Stimulated activated CD4-positive, alpha-beta T cell treated with anti-CD3 and anti-CD28 coated beads, Interleukin-4, amount 100 ng/mL, for 1 hour (primary cell): ENCODE measurements around the gene EPOP.
"Not testable (repeated sequence)": the region's sequence is repeated elsewhere in the genome, so short reads cannot be mapped to it uniquely, and the experiment has no call there.

ENCODE experiments used
- DNase-seq: peaks from one replicate; pipeline ENCODE4 v3.0.0-alpha.2; 2020

Gene EPOP

DNA sequence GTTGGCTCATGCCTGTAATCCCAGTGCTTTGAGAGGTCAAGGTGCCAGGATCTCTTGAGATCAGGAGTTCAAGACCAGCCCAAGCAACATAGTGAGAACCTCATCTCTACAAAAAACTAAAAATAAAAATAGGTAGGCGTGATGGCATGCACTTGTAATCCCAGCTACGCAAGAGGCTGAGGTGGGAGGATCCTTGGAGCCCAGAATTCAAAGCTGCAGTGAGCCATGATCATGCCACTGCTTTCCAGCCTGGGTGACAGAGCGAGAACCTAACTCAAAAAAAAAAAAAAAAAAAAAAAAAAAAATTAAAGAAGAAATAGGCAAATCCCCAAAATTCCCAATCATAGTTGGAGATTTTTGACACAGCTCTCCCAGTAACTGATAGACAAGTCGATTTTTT lies 36.8 kb downstream of the EPOP start:
- no peak for DNase-seq

DNA sequence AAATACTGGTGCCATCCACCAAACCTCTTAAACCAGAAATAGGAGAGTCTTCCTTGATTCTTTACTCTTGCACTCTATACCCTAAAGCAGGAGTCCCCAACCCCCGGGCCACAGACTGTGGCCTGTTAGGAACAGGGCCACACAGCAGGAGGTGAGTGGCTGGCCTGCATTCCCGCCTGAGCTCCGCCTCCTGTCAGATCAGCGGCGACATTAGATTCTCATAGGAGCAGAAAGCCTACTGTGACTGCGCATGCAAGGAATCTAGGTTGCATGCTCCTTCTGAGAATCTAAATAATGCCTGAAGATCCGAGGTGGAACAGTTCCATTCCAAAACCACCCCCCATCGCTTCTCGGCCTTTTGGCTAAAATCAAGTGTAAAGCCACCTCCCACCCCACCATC lies 38.7 kb downstream of the EPOP start:
- no peak for DNase-seq

DNA sequence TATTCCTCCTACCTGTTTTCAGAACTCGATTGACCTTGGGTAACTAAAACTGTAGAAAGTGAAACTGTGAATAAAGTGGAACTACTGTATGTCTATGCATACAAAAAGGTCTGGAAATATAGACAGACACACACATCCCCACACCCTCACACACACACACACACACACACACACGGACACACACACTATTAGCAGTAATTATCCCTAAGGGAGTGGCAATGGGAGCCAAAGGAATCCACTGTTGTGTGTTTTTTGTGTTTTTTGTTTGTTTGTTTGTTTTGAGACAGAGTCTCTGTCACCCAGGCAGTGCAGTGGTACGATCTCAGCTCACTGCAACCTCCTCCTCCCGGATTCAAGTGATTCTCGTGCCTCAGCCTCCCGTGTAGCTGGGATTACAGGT lies 42.4 kb downstream of the EPOP start:
- DNase-seq = no peak

DNA sequence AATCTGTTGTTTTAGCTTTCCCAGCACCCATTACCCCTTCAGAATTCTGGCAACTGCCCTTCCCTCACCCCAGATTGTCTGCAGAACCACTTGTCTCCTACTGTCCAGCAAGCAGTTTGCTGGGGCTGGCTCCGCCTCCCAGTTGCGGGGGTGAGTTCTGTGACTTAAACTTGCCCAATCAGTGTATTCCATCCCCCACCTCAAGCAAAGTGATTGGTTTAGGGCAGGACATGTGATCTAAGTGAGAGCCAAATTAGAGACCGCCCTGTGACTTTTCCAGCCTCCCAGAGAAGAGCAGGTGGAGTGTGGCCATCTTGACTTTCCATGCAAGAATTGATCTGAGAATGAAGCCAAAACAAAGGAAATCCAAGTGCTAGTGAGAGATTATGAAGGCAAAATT lies 46.3 kb downstream of the EPOP start:
- DNase-seq = no peak

DNA sequence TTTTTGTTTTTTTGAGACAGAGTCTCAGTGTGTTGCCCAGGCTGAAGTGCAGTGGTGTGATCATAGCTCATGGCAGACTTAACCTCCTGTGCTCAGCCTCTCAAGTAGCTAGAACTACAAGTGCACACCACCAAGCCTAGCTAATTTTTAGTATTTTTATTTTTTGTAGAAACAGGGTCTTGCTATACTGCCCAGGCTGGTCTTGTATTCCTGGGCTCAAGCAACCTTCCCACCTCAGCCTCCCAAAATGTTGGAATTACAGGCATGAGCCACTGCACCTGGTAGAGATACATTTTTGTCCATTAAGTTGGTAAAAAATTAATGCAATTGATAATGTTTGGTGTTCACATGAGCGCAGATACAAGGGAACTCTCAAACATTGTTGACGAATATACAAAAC lies 46.8 kb downstream of the EPOP start:
- DNase-seq = no peak

DNA sequence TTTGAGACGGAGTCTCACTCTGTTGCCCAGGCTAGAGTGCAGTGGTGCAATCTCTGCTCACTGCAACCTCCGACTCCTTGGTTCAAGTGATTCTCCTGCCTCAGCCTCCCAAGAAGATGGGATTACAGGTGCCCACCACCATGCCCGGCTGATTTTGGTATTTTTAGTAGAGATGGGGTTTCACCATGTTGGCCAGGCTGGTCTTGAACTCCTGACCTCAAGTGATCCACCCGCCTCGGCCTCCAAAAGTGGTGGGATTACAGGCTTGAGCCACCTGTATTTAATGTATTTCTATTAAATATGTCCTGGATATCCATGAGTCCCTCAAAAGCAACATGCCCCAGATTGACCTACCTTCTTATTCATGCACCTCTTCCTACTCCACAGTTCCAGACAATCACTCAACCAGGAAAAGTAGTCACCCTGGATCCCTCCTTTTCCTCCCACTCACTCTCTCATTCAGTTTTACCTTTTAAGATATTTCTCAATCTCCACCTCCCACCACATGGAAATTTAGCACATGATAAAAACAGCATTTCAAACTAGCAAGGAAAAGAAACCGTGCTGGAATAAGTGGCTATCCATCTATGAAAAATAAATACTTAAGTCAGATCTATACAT lies 48.0 kb downstream of the EPOP start:
- not testable (repeated sequence) for DNase-seq

DNA sequence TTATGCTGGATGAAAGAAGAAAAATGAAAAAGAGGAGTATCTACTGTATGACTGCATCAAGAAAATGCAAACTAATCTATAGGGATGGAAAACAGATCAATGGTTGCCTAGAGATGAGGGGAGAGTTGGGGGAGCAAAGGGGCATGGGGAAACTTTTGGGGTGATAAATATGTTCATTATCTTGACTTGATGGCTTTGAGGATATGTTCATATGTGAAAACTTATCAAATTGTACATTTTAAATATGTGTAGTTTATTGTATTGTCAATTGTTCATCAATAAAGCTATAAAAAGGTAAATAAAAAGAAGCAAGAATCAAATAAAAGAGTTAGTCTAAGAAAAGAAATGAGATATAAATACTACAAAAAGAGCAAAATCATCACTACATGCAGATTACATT lies 49.3 kb downstream of the EPOP start:
- no peak for DNase-seq

DNA sequence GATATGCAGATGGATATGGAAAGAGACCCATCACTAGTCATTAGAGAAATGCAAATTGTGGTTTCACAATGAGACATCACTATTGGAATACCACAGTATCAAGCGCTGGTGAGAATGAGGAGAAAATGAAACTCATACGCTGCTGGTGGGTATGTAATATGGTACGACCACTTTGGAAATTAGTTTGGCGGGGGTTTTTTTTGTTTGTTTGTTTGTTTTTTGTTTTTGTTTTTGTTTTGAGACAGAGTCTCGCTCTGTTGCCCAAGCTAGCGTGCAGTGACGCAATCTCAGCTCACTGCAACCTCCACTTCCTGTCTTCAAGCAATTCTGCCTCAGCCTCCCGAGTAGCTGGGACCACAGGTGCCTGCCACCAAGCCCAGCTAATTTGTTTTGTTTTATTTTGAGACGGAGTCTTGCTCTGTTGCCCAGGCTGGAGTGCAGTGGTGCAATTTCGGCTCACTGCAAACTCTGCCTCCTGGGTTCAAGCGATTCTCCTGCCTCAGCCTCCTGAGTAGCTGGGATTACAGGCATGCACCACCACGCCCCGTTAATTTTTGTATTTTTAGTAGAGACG lies 49.9 kb downstream of the EPOP start:
- DNase-seq = not testable (repeated sequence)
